A549 treated with DMSO at 1 μM for 4 hours (cell line): ENCODE data around the gene CRYBG1. TPM values are rescaled to one million over a fixed set of nuclear protein-coding genes. Genes with fewer than 3 reads are reported as not detected.

Source experiments
- total RNA-seq: library from RNA; stranded (reverse); fragments of 200-300 nt; extraction: Qiagen RNA extraction; gene quantifications from 5 replicates; pipeline ENCODE4 v1.2.3, GENCODE V29; 2022; ENCODE audit warnings: low read depth

Gene CRYBG1, protein sequence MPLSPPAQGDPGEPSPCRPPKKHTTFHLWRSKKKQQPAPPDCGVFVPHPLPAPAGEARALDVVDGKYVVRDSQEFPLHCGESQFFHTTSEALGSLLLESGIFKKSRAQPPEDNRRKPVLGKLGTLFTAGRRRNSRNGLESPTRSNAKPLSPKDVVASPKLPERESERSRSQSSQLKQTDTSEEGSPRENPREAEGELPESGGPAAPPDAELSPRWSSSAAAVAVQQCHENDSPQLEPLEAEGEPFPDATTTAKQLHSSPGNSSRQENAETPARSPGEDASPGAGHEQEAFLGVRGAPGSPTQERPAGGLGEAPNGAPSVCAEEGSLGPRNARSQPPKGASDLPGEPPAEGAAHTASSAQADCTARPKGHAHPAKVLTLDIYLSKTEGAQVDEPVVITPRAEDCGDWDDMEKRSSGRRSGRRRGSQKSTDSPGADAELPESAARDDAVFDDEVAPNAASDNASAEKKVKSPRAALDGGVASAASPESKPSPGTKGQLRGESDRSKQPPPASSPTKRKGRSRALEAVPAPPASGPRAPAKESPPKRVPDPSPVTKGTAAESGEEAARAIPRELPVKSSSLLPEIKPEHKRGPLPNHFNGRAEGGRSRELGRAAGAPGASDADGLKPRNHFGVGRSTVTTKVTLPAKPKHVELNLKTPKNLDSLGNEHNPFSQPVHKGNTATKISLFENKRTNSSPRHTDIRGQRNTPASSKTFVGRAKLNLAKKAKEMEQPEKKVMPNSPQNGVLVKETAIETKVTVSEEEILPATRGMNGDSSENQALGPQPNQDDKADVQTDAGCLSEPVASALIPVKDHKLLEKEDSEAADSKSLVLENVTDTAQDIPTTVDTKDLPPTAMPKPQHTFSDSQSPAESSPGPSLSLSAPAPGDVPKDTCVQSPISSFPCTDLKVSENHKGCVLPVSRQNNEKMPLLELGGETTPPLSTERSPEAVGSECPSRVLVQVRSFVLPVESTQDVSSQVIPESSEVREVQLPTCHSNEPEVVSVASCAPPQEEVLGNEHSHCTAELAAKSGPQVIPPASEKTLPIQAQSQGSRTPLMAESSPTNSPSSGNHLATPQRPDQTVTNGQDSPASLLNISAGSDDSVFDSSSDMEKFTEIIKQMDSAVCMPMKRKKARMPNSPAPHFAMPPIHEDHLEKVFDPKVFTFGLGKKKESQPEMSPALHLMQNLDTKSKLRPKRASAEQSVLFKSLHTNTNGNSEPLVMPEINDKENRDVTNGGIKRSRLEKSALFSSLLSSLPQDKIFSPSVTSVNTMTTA (N-terminal part only)
- 0.46 to 0.92 TPM (median 0.64 TPM) in 5 replicates for total RNA-seq

DNA sequence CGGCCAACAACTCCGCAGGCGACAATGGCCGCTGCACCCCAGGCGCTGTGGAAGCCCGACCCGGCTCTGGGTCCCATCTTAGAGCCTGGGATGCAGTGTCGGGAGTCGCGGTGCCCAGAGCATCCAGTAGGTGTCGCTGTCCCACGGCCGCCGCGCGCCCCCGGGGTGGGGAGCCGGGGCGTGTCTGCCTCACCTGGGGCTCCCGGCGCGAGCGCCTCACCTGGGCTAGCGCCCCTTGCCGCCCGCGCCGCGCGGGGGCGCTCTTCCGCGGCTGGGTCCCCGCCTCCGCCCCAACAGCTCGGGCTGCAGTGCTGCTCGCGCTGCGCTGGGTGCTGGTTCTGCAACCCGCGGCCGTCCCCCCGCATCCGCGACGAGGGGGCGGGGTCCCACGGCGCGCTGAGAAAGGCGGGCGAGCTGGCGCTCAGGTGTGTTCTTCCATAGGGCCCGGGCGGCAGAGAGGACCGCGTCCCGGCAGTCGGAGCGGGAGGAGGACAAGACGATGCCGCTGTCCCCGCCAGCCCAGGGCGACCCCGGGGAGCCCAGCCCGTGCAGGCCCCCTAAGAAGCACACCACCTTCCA is at the start of gene CRYBG1:
Gene CRYBG1, plus strand, starts transcription at position 308 of the 579 bp plus-strand sequence. Its CDS starts 192 bp downstream, at position 500.

GRCh38 chr6:106325336-106326178 is 35.0 kb upstream of the CRYBG1 start, which contains the start of gene ATG5:
Gene ATG5, minus strand, starts transcription at chr6:106325760. Its CDS starts 9,552 bp downstream, at chr6:106316208.

Other genes starting within 250 kb of the CRYBG1 start
- 18.3 to 27.1 TPM (median 24.5 TPM) in 5 replicates for gene ATG5, start 35.0 kb upstream of the CRYBG1 start, total RNA-seq